Ishikawa (cell line): ENCODE measurements around the gene NFATC1.

Experiments
- CEBPB ChIP-seq: IDR thresholded peaks from 2 replicates; pipeline ENCODE4 v1.6.1; 2012
- EGR1 ChIP-seq: IDR thresholded peaks from 2 replicates; pipeline ENCODE4 v1.6.1; 2012
- EP300 ChIP-seq: IDR thresholded peaks from 2 replicates; pipeline ENCODE4 v1.6.1; 2012; ENCODE audit warnings: borderline replicate concordance
- FOXM1 ChIP-seq: IDR thresholded peaks from 2 replicates; pipeline ENCODE4 v1.6.1; 2012; ENCODE audit warnings: low read depth, borderline replicate concordance
- NFIC ChIP-seq: IDR thresholded peaks from 2 replicates; pipeline ENCODE4 v1.6.1; 2012
- RAD21 ChIP-seq: IDR thresholded peaks from 2 replicates; pipeline ENCODE4 v1.6.1; 2012; ENCODE audit warnings: low read depth
- TAF1 ChIP-seq: IDR thresholded peaks from 2 replicates; pipeline ENCODE4 v1.6.1; 2012; ENCODE audit warnings: low read depth, mild to moderate bottlenecking
- TCF12 ChIP-seq: IDR thresholded peaks from 2 replicates; pipeline ENCODE4 v1.6.1; 2012; ENCODE audit warnings: low read depth
- TEAD4 ChIP-seq: IDR thresholded peaks from 2 replicates; pipeline ENCODE4 v1.6.1; 2012
- YY1 ChIP-seq: IDR thresholded peaks from 2 replicates; pipeline ENCODE4 v1.6.1; 2012; ENCODE audit warnings: low read depth
- ZBTB7A ChIP-seq: IDR thresholded peaks from 2 replicates; pipeline ENCODE4 v1.6.1; 2012; ENCODE audit warnings: low read depth
- TF ChIP-seq, protein P1 (sequence below): IDR thresholded peaks from 2 replicates; pipeline ENCODE4 v1.6.1; 2012
- TF ChIP-seq, protein P2 (sequence below): IDR thresholded peaks from 2 replicates; pipeline ENCODE4 v1.6.1; 2012
- TF ChIP-seq, protein P3 (sequence below): IDR thresholded peaks from 2 replicates; pipeline ENCODE4 v1.6.1; 2012; ENCODE audit warnings: low read depth, mild to moderate bottlenecking

Gene NFATC1

DNA sequence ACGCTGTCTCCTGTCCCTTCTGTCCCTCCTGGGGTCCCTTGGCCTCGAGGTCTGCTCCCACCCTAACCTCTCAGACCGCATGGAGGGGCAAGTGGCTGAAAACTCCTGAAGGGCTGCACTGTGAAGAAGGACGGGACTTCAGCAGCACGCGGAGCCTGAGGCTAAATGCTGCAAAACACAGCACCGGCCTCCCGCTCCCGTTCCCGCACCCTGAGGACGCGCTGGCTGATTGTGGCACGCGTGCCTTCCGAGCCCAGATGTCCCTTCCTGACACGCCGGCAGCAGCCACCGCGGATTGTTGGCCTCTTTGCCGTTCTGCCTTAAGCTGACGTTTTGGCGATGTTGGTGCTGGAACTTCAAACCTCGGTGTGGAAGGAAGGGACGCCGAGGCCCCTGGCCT lies 158.0 kb downstream of the NFATC1 start:
- TF ChIP-seq EGR1, result no peak
- TF ChIP-seq CEBPB, result no peak
- TF ChIP-seq, protein P1, sequence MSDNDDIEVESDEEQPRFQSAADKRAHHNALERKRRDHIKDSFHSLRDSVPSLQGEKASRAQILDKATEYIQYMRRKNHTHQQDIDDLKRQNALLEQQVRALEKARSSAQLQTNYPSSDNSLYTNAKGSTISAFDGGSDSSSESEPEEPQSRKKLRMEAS, result no peak
- no peak for TF ChIP-seq YY1
- TF ChIP-seq TCF12, result no peak

DNA sequence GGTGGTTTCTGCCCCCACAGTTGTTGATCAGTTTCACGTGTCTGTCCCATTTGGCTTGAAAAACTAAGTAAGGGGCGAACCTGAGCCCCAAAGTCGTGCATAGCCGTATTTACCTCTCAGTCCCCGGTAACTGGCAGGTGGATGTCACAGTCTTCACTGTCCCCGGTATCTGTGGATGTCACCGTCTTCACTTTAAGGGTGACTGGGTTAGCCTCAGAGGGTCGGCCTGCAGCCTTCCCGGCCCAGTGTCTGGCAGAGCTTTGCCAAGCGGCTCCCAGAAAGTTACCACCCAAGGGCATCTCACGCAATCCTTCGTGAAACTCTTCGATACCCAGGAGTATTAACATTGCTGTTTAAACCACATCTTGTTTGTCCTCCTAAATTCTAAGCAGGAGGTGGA lies 158.6 kb downstream of the NFATC1 start:
- TF ChIP-seq TAF1 (no peak), EP300 (no peak), TEAD4 (no peak), YY1 (no peak), ZBTB7A (no peak), NFIC (no peak), TCF12 (no peak), FOXM1 (no peak), CEBPB (no peak), RAD21 (no peak), EGR1 (no peak)
- TF ChIP-seq, protein P2, sequence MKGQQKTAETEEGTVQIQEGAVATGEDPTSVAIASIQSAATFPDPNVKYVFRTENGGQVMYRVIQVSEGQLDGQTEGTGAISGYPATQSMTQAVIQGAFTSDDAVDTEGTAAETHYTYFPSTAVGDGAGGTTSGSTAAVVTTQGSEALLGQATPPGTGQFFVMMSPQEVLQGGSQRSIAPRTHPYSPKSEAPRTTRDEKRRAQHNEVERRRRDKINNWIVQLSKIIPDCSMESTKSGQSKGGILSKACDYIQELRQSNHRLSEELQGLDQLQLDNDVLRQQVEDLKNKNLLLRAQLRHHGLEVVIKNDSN, result no peak
- TF ChIP-seq, protein P1, result no peak
- TF ChIP-seq, protein P3, sequence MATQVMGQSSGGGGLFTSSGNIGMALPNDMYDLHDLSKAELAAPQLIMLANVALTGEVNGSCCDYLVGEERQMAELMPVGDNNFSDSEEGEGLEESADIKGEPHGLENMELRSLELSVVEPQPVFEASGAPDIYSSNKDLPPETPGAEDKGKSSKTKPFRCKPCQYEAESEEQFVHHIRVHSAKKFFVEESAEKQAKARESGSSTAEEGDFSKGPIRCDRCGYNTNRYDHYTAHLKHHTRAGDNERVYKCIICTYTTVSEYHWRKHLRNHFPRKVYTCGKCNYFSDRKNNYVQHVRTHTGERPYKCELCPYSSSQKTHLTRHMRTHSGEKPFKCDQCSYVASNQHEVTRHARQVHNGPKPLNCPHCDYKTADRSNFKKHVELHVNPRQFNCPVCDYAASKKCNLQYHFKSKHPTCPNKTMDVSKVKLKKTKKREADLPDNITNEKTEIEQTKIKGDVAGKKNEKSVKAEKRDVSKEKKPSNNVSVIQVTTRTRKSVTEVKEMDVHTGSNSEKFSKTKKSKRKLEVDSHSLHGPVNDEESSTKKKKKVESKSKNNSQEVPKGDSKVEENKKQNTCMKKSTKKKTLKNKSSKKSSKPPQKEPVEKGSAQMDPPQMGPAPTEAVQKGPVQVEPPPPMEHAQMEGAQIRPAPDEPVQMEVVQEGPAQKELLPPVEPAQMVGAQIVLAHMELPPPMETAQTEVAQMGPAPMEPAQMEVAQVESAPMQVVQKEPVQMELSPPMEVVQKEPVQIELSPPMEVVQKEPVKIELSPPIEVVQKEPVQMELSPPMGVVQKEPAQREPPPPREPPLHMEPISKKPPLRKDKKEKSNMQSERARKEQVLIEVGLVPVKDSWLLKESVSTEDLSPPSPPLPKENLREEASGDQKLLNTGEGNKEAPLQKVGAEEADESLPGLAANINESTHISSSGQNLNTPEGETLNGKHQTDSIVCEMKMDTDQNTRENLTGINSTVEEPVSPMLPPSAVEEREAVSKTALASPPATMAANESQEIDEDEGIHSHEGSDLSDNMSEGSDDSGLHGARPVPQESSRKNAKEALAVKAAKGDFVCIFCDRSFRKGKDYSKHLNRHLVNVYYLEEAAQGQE, result no peak

DNA sequence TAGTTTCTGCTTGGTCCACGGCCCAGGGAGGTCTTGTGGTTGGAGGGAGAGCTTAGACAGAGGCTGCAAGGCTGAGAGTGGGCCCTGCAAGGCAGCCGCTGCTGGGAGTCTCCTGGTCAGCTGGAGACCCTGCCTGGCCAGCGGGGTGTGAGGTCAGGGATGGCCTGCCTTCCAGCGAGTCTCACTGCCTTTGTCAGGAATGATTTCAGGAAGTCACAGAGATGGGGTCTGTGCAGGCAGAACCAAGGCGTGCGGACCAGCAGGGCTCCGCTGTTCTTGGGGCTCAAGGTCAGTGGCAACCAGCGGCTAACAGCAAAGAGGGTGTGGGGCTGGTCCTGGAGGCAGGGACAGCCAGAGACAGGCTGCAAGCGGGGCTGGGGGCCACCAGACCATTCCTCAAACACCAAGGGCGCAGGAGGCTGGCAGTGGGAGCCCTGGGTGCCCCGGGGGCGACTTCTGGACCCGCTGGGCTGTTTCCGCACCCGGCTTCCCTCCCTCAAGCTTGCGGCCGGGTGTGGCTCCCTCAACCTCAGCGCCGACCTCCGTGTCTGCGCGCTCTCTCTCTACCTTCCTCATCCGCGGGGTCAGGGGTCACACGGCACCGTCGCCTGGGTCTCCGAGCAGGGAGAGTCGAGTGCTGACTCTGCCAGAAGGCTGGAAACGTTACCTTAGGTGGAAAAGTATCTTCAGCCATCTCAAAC lies 159.4 kb downstream of the NFATC1 start:
- TF ChIP-seq, protein P3, result no peak
- TF ChIP-seq TCF12, result no peak
- TF ChIP-seq EP300, result no peak
- no peak for TF ChIP-seq YY1
- TF ChIP-seq TAF1, result no peak
- TF ChIP-seq EGR1, result no peak

DNA sequence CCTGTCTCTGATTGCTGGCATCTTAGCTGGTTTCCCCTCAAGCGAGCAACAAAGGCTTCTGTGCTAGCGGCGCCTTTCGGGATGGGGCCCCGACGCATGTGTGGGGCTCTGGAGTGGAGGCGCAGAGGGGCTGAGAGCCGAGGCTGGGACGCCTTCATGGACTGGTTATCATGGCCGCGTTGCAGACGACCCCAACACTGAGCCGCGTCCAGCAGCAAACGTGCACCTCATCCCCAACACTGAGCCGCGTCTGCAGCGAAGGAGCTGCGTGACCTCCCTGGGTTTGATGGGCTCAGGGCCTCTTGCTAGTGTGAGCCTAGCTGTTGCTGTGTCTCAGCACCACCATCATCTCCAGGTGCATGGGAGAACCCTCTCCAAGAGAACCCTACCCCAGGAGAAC lies 160.2 kb downstream of the NFATC1 start:
- TF ChIP-seq, protein P3, result no peak
- TF ChIP-seq EP300, result no peak
- no peak for TF ChIP-seq ZBTB7A
- TF ChIP-seq, protein P2, result no peak
- TF ChIP-seq RAD21, result no peak
- no peak for TF ChIP-seq NFIC
- no peak for TF ChIP-seq TEAD4
- no peak for TF ChIP-seq TCF12
- no peak for TF ChIP-seq CEBPB
- TF ChIP-seq, protein P1, result no peak
- TF ChIP-seq FOXM1, result no peak
- TF ChIP-seq YY1, result no peak
